ENCODE measurements around the gene HUNK. TPM values are rescaled to one million over a fixed set of nuclear protein-coding genes. Genes with fewer than 3 reads are reported as not detected.

Gene HUNK
- total and polyA plus RNA-seq, 2 experiments from 2014 or later: 7.1 to 10.8 TPM

DNA sequence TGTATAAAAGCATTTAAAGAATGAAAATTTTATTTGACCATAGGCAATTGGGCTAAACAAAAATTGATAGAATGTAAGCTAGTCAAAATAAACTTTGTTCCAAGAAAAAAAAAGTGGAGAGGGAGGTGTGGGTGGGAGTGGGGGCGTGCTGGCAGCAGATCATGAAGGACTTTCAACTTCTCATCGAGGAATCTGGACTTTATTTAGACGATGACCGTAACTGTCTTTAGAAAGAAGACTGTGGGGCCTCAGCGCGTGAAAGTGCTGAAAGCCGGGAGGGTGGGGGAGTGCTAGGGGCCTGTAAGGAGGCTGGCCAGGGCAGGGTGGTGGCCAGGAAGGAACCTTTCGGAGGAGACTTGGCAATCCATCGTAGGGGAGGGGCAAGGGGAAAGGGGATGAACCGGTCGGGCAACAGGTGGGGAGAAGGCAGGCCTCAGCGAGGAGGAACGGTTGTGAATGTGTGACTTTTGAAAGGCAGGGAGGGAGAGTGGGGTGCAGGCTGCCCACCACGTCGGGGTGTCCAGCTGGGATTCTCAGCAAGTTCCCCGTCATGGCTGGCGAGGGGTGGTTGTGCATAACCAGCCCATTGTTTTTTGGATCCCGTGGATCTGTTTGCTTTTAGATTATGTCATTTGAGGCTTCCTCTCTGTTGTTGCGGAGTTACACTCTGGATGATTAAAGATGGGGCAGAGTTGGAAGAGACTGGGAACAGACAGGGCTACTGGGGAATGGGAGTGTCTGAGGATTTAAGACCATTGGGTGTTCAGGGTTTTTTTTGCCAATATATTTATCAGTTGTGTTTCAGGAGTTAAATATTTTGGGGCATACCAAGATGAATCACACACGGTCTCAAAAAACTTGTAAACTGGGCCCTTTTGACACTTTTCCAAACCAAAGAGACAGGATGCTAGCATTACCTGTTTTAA is 35.5 kb downstream of the HUNK start:
- DNase-seq (ENCODE audit: low spot score): peak; percentile 44
- WGBS (ENCODE audit: low lambda C conversion rate, missing lambda C conversion rate): 36% methylated on average over 16 of the region's 20 CpGs
- peaks cover 74% of the 10 kb centered on the region for H3K79me2 ChIP-seq
- no peaks in the 10 kb centered on the region for H3K27me3 ChIP-seq
- no peak overlapping the region for H2AFZ ChIP-seq
- no peaks in the 10 kb centered on the region for H3K36me3 ChIP-seq (replicated peaks; ENCODE audit: insufficient read depth, low read depth)
- H3K4me3 ChIP-seq: no peak overlapping the region
- no peaks in the 10 kb centered on the region for H3K9me3 ChIP-seq (ENCODE audit: low read depth)
- TF ChIP-seq, protein P1, sequence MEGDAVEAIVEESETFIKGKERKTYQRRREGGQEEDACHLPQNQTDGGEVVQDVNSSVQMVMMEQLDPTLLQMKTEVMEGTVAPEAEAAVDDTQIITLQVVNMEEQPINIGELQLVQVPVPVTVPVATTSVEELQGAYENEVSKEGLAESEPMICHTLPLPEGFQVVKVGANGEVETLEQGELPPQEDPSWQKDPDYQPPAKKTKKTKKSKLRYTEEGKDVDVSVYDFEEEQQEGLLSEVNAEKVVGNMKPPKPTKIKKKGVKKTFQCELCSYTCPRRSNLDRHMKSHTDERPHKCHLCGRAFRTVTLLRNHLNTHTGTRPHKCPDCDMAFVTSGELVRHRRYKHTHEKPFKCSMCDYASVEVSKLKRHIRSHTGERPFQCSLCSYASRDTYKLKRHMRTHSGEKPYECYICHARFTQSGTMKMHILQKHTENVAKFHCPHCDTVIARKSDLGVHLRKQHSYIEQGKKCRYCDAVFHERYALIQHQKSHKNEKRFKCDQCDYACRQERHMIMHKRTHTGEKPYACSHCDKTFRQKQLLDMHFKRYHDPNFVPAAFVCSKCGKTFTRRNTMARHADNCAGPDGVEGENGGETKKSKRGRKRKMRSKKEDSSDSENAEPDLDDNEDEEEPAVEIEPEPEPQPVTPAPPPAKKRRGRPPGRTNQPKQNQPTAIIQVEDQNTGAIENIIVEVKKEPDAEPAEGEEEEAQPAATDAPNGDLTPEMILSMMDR (IDR thresholded peaks at IDR 0.05; ENCODE audit: poor library complexity): no peak
- no peak for TF ChIP-seq EZH2phosphoT487 (IDR thresholded peaks at IDR 0.05; ENCODE audit: low read depth, severe bottlenecking, unreplicated experiment)
- no peak for TF ChIP-seq EZH2 (IDR thresholded peaks at IDR 0.05; ENCODE audit: borderline replicate concordance)
- H3K27ac ChIP-seq: peak overlapping the region; percentile 33
- H3K4me2 ChIP-seq: peak overlapping the region; percentile 69
- H3K9me2 ChIP-seq (replicated peaks; ENCODE audit: insufficient read depth): no peaks in the 10 kb centered on the region
- H3K4me1 ChIP-seq (ENCODE audit: insufficient read depth): peaks cover 20% of the 10 kb centered on the region
- H4K20me1 ChIP-seq (ENCODE audit: insufficient read depth, poor library complexity, severe bottlenecking): no peaks in the 10 kb centered on the region

DNA sequence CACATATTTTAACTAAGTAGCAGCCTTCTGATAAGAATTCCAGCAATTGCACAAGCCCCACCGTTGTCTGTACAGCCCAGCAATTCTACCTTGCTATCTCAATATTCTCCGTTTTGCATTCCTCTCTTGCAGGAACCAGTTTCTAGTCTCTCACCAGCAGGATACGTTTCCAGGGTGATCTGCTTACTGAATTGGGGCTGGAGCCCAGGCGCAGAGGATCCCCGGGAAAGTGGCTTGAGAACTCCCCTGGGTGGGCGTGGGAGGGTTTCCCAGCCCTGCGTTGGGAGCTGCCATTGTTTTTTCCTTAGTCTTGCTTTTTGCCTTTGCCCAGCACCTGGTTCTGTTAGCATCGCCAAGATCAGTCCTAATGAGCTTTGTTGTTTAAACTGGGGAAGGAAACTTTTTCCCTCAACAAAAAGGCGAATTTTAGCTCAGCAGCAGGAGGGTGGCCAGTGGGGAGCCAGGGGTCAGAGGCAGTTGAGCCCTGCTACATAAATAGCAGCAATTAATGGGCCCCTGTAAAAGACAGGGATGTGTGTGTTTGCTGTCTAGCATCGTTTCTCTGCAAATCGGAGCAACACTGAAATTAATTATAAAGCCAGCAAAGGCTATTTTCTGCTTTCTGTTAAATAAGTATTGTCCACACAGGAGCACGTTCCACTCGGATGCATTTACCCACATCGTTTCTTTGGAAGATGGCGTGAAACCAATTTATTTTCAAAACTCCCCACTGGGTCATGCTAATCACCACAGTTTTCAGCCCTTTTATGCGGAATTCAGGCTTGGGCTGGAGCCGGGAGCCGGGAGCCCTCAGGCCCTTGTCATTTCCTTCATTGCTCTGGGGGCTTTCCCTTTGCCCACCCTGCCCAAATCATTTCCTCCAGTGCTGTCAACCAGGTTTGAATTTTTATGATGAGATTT is 36.6 kb downstream of the HUNK start:
- TF ChIP-seq EZH2 (IDR thresholded peaks at IDR 0.05; ENCODE audit: borderline replicate concordance) (no peak), EZH2phosphoT487 (IDR thresholded peaks at IDR 0.05; ENCODE audit: low read depth, severe bottlenecking, unreplicated experiment) (no peak)
- TF ChIP-seq, protein P1 (IDR thresholded peaks at IDR 0.05; ENCODE audit: poor library complexity): no peak
- peaks cover 20% of the 10 kb centered on the region for H3K4me1 ChIP-seq (ENCODE audit: insufficient read depth)
- peaks cover 71% of the 10 kb centered on the region for H3K79me2 ChIP-seq
- H3K36me3 ChIP-seq (replicated peaks; ENCODE audit: insufficient read depth, low read depth): no peaks in the 10 kb centered on the region
- no peaks in the 10 kb centered on the region for H4K20me1 ChIP-seq (ENCODE audit: insufficient read depth, poor library complexity, severe bottlenecking)
- 41% methylated on average over 18 of the region's 18 CpGs for WGBS (ENCODE audit: low lambda C conversion rate, missing lambda C conversion rate)
- H3K27ac ChIP-seq: peak overlapping the region; percentile 33
- no peak overlapping the region for H3K4me3 ChIP-seq
- no peaks in the 10 kb centered on the region for H3K9me2 ChIP-seq (replicated peaks; ENCODE audit: insufficient read depth)
- peak; percentile 41 for DNase-seq (ENCODE audit: low spot score)
- no peaks in the 10 kb centered on the region for H3K9me3 ChIP-seq (ENCODE audit: low read depth)
- peak overlapping the region; percentile 21 for H2AFZ ChIP-seq
- H3K4me2 ChIP-seq: peak overlapping the region; percentile 69
- H3K27me3 ChIP-seq: no peaks in the 10 kb centered on the region

DNA sequence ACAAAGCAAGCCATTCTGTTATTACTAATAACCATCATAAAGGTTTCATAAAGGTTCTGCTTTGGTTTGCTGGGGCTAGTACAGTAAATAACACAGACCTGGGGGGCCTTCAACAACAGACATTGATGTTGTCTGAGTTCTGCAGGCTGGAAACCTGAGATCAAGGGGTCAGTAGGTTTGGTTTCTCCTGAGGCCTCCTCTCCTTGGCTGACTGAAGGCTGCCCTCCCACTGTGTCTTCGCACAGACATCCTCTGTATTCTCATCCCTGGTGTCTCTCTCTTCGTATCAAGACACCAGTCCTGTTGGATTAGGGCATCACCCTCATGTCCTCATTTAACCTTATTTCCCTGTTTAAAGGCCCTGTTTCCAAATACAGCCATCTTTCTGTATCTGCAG is 37.3 kb downstream of the HUNK start:
- Histone ChIP-seq H2AFZ (no peak overlapping the region), H3K4me2 (no peak overlapping the region)

More for the DNA sequence above, 37.3 kb downstream of the HUNK start:
- Histone ChIP-seq H3K4me3 (no peak overlapping the region), H3K36me3 (replicated peaks; ENCODE audit: insufficient read depth, low read depth) (no peaks in the 10 kb centered on the region), H4K20me1 (ENCODE audit: insufficient read depth, poor library complexity, severe bottlenecking) (no peaks in the 10 kb centered on the region), H3K27ac (no peak overlapping the region), H3K27me3 (no peaks in the 10 kb centered on the region), H3K9me3 (ENCODE audit: low read depth) (no peaks in the 10 kb centered on the region), H3K79me2 (peaks cover 64% of the 10 kb centered on the region), H3K9me2 (replicated peaks; ENCODE audit: insufficient read depth) (no peaks in the 10 kb centered on the region), H3K4me1 (ENCODE audit: insufficient read depth) (peaks cover 20% of the 10 kb centered on the region)
- TF ChIP-seq, protein P1 (IDR thresholded peaks at IDR 0.05; ENCODE audit: poor library complexity): no peak
- TF ChIP-seq EZH2phosphoT487 (IDR thresholded peaks at IDR 0.05; ENCODE audit: low read depth, severe bottlenecking, unreplicated experiment): no peak
- no peak for TF ChIP-seq EZH2 (IDR thresholded peaks at IDR 0.05; ENCODE audit: borderline replicate concordance)
- 94% methylated on average over 2 of the region's 2 CpGs for WGBS (ENCODE audit: low lambda C conversion rate, missing lambda C conversion rate)
- DNase-seq (ENCODE audit: low spot score): no peak
